Thyroid gland (tissue), 4 donors: Measurements from ENCODE around the gene CISD2.

ENCODE experiments used
- CTCF ChIP-seq, 6 experiments: fragments of 200-600 bp in 3 of 6; fragments of 450-650 bp in 3 of 6; sonication (generic) in 3 of 6; IDR thresholded peaks; one replicate each; pipeline ENCODE4 v1.5.1; 2016 to 2019; ENCODE audit warnings: antibody characterized with exemption in 6 of 6, mild to moderate bottlenecking in 2 of 6, inconsistent platforms in 1 of 6, moderate library complexity in 1 of 6
- POLR2A ChIP-seq, 2 donors: fragments of 450-650 bp; IDR thresholded peaks; one replicate each; pipeline ENCODE4 v1.6.1; 2017; ENCODE audit warnings: antibody characterized with exemption in 2 of 2, mild to moderate bottlenecking in 2 of 2, moderate library complexity in 1 of 2

GRCh38 chr4:102829803-102830202 lies 39.0 kb upstream of the CISD2 start:
- TF ChIP-seq POLR2A (IDR thresholded peaks at IDR 0.05) (no peak), CTCF (IDR thresholded peaks at IDR 0.05) (no peak)
